HG03342 (cell line): Measurements from ENCODE around the gene FCAR.
"Not testable (repeated sequence)": the region's sequence is repeated elsewhere in the genome, so short reads cannot be mapped to it uniquely, and the experiment has no call there.

Experiments
- ATAC-seq: cut with Tn5 transposase; IDR thresholded peaks from one replicate; pipeline ENCODE4 v1.9.1; 2021; ENCODE audit warnings: mild to moderate bottlenecking, moderate library complexity; ENCODE audit not compliant: unreplicated experiment

Gene FCAR

DNA sequence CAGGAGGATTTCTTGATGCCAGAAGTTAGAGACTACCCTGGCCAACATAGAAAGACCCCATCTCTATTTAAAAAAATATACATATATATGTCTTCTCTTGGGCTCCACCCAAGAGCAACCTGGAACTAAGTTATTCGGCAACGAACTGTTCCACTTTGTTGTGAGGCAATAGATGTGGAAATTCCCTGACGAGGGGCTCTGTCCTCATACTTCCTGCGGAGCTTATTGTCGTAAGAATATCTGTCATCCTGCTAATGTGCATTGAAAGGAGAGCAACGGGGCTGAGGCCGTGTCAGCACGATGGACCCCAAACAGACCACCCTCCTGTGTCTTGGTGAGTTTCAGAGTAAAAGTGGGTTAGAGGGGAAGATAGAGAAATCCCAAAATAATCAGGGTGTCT lies at the start of gene FCAR:
Gene FCAR, plus strand, starts transcription at position 246 of the 400 bp plus-strand sequence. Its CDS starts 55 bp downstream, at position 301.
- no peak for ATAC-seq

DNA sequence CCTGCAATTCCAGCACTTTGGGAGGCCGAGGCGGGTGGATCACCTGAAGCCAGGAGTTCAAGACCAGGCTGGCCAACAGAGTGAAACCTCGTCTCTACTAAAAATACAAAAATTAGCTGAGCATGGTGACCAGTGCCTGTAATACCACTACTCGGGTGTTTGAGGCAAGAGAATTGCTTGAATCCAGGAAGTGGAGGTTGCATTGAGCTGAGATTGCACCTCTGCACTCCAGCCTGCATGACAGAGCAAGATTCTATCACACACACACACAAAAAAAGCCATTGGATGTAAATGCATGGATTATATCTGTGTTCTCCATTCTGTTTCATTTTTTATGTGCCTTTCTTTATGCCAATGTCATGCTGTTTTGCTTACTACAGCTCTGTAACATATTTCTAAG lies 49.6 kb upstream of the FCAR start:
- ATAC-seq = not testable (repeated sequence)

DNA sequence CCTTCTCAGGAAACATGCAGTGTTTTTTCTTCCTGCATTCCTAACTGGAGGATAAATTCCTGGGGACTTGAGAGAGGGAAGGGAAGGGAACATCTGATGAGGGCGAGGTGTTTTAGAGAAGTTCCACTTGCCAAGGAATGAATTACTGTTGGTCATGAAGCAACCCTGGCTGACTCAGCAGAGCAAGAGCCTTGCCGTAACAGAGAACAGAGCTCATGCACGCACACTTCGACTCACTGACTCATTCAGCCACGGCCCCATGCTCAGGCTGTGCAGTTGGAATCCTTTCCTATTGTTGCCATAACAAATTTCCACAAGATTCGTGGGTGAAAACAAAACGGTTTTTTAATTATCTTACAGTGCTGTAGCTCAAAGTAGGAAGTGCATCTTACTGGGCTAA lies 48.7 kb upstream of the FCAR start:
- not testable (repeated sequence) for ATAC-seq

DNA sequence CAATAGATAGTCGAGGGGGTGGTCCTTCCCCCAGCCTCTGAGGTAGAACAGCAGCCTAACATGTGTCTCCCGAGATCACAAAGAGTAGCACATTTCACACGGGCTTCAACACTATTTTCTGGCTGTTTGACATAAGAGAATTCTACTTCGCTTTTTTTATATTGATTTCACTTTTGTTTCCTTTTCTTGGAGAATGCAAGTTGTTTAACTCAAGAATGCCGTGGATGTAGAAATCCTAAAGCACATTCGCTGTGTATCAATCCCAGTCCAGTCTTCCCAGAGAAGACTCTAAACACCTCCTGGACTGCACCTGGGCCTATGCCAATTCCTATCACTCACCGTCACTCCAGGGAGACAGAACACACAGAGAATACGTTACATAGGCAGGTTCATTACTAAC lies 46.0 kb upstream of the FCAR start:
- ATAC-seq = not testable (repeated sequence)

DNA sequence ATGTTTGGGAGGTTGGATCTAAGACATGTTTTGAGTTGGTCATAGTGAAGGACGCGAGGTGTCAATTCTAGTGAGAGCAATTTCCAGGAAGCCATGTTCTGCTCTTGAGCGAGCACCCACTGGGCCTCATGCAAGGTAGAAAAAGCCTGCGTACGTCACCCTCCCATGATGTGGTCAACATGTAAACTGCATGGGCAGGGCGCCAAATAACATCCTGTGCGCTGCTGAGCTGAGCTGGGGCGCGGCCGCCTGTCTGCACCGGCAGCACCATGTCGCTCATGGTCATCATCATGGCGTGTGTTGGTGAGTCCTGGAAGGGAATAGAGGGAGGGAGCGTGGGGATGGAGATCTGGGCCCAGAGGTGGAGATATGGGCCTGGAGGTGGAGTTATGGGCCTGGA lies 41.5 kb upstream of the FCAR start, which contains the start of gene KIR2DS4:
Gene KIR2DS4, plus strand, starts transcription at position 181 of the 400 bp plus-strand sequence.
- ATAC-seq = not testable (repeated sequence)

DNA sequence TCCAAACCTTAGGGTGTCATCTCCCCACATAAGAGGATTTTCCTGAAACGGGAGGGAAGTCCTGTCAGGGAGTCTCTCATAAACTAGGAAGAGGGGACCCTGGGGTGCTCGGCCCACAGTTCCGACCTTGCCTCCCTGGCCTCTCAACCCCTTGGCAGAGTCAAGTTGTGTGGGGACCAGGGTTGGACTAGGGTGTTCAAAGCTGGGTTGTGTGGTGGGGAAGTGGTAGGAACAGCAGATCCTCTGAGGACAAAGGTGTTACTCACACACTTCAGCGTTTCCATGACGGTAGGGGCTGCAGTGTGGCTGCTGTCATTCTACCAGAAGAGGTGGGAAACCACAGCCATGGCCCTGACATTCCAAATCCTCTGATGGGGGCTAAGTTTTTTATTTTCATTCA lies 38.9 kb upstream of the FCAR start:
- not testable (repeated sequence) for ATAC-seq

DNA sequence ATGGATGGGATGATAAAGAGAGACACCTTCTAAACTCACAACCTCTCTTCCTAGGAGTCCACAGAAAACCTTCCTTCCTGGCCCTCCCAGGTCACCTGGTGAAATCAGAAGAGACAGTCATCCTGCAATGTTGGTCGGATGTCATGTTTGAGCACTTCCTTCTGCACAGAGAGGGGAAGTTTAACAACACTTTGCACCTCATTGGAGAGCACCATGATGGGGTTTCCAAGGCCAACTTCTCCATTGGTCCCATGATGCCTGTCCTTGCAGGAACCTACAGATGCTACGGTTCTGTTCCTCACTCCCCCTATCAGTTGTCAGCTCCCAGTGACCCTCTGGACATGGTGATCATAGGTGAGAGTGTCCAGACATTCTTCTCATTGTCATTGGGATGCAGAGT lies 36.5 kb upstream of the FCAR start:
- ATAC-seq = not testable (repeated sequence)

DNA sequence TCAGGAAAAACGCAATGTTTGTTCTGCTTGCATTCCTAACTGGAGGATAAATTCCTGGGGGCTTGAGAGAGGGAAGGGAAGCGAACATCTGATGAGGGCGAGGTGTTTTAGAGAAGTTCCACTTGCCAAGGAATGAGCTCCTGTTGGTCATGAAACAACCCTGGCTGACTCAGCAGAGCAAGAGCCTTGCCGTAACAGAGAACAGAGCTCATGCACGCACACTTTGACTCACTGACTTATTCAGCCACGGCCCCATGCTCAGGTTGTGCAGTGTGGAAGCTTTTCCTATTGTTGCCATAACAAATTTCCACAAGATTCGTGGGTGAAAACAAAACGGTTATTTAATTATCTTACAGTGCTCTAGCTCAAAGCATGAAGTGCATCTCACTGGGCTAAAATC lies 30.9 kb upstream of the FCAR start:
- ATAC-seq = not testable (repeated sequence)

DNA sequence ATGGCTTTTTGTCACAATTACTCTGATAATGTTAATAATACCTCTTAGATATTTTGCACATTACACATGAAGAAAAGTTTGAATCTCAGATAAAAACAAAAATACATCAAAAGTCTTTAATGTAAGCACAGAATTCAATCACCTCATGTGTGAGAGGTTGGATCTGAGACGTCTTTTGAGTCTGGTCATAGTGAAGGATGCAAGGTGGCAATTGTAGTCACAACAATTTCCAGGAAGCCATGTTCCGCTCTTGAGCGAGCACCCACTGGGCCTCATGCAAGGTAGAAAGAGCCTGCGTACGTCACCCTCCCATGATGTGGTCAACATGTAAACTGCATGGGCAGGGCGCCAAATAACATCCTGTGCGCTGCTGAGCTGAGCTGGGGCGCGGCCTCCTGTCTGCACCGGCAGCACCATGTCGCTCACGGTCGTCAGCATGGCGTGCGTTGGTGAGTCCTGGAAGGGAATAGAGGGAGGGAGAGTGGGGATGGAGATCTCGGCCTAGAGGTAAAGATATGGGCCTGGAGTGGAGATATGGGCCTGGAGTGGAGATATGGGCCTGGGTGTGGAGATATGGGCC lies 23.9 kb upstream of the FCAR start, which contains the start of gene KIR3DL2:
Gene KIR3DL2, plus strand, starts transcription at position 383 of the 580 bp plus-strand sequence. Its CDS starts 33 bp downstream, at position 416.
- ATAC-seq = not testable (repeated sequence)

DNA sequence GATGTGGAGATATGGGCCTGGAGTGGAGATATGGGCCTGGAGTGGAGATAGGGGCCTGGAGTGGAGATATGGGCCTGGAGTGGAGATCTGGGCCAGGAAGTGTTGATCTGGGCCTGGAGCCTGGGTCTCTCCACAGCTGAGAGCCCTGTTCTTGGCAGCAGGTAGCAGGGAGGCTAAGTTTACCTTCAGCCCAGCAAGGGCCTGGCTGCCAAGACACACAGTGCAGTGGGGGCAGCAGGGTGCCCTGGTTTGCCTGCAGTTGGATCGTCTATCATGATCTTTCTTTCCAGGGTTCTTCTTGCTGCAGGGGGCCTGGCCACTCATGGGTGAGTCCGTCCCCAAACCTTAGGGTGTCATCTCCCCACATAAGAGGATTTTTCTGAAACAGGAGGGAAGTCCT lies 23.1 kb upstream of the FCAR start:
- no peak for ATAC-seq

DNA sequence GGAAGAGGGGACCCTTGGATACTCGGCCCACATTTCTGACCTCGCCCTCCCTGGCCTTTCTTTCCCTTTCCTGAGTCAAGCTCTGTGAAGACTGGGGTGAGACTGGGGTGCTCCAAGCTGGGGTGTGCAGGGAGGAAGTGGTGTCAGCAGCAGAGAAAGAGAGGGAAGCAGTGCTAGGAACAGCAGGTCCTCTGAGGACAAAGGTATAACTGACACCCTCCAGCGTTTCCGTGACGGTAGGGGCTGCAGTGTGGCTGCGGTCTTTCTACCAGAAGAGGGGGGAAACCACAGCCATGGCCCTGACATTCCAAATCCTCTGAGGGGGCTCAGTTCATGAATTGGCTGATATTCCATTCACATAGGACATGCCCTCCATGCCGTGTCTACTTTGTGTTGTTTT lies 22.7 kb upstream of the FCAR start:
- ATAC-seq = no peak

DNA sequence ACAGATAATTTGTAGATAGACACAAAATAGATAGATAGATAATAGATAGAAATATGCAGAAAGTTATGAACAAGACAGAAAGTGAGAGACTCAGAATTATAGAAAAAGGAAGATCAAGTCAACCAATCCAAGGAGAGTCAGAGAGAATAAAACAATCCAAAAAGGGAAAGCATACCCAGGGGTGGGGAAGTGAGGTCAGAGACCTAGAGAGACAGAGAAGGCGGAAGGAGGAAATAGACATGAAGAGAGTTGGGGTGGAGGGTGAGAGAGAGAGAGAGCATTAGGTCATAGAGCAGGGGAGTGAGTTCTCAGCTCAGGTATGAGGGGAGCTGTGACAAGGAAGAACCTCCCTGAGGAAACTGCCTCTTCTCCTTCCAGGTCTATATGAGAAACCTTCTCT lies 18.8 kb upstream of the FCAR start:
- ATAC-seq = not testable (repeated sequence)

DNA sequence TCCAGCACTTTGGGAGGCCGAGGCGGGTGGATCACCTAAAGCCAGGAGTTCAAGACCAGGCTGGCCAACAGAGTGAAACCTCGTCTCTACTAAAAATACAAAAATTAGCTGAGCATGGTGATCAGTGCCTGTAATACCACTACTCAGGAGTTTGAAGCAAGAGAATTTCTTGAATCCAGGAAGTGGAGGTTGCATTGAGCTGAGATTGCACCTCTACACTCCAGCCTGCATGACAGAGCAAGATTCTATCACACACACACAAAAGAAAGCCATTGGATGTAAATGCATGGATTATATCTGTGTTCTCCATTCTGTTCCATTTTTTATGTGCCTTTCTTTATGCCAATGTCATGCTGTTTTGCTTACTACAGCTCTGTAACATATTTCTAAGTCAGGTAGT lies 15.6 kb upstream of the FCAR start:
- not testable (repeated sequence) for ATAC-seq

DNA sequence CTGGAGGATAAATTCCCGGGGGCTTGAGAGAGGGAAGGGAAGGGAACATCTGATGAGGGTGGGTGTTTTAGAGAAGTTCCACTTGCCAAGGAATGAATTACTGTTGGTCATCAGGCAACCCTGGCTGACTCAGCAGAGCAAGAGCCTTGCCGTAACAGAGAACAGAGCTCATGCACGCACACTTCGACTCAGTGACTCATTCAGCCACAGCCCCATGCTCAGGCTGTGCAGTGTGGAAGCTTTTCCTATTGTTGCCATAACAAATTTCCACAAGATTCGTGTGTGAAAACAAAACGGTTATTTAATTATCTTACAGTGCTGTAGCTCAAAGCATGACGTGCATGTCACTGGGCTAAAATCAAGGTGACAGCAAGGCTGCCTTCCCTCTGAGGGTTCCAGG lies 14.6 kb upstream of the FCAR start:
- not testable (repeated sequence) for ATAC-seq

DNA sequence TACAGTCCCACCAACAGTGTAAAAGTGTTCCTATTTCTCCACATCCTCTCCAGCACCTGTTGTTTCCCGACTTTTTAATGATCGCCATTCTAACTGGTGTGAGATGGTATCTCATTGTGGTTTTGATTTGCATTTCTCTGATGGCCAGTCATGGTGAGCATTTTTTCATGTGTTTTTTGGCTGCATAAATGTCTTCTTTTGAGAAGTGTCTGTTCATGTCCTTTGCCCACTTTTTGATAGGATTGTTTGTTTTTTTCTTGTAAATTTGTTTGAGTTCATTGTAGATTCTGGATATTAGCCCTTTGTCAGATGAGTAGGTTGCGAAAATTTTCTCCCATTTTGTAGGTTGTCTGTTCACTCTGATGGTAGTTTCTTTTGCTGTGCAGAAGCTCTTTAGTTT lies 10.6 kb upstream of the FCAR start:
- ATAC-seq = not testable (repeated sequence)

DNA sequence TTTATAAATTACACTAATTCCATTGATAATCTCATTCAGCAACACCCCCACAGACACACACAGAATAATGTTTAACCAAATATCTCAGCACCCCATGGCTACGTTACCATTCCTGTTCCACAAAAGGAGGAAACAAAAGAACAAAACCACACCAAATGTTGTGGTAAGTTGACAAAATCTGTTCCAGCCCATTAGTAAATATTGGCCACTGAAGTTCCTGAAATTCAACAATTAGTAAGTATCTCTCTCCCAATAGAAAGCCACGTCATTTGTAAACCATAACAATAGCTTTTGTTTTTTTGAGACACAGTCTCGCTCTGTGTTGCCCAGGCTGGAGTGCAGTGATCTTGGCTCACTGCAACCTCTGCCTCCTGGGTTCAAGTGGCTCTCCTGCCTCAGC lies 2.3 kb upstream of the FCAR start:
- no peak for ATAC-seq

DNA sequence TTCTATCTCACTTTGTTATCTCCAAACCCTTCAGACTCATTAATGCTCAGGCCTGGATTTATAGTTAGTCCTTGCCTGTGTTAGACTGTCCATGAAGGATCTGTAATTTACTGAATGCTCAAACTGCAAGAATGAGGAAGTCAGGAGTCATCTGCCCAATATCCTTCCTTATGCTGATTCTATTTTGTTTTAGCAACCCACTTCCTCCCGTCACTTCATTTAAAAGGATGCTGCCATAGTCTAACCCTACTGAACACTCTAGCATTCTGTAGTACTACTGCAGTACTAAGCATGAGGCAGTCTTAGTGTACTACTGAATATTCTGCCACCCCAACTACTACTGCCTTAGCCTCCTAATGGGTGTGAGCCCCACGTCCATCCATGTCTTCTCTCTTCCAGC lies 1.5 kb downstream of the FCAR start:
- ATAC-seq = no peak

DNA sequence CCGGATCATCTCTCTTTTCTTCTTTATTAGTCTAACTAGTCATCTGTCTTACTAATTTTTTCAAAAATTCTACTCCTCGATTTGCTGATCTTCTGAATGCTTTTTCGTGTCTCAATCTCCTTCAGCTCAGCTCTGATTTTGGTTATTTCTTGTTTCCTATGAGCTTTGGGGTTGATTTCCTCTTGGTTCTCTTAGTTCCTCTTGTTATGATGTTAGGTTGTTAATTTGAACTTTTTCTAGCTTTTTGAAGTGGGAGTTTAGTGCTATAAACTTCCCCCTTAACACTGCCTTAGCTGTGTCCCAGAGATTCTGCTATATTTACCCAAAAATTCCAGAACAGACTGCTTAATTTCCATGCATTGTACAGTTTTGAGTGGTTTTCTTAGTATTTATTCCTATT lies 3.4 kb downstream of the FCAR start:
- no peak for ATAC-seq

DNA sequence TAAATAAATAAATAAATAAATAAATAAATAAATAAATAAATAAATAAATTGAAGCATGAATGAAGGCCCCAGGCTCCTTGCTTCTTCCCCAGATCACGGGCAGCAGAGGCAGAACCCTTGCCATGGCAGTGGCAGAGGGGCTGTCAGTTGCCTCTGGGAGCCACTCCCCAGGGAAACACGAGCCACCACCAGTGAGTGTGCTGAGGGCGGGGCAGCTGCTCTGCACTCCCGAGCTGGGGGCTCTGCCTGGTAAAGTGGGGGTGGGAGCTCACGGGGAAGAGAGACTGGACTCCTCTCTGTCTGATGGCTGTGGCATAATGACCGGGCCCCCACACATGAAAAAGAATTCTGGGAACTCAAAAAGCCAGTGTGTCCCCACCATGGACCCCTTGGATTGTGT lies 7.8 kb downstream of the FCAR start:
- no peak for ATAC-seq

DNA sequence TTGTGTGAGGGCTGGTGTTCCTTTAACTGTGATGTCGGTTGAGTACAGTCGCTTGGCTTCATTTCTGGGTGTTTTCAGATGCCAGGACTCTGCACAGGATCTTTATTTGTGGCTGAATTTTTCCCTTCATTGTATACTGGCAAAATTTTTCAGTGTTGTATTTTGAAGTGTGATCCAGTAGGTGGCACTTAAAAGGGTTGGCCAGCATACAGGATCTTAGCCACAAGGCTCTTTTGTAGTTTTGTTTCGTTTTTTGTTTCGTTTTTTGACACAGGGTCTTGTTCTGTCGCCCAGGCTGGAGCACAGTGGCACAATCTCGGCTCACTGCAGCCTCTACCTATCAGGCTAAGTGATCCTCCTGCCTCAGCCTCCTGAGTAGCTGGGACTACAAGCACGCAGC lies 8.7 kb downstream of the FCAR start:
- ATAC-seq = no peak

DNA sequence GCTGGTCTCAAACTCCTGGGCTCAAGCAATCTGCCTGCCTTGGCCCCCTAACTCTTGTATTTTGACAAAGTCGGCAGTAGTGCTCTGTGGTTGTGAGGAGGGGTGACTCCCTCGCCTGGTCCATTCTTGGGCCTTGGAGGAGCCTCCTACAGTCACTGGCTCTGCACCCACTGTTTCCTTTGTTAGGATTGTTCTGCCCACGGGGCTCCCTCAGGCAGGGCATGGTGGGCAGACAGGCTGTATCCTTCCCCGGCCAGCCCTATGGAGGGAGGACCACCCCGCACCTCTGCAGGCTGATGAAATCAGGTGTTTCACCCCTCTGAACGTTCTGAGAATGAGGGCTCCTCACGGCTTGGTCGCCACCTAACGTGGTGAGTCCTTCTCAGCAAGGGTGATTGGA lies 9.2 kb downstream of the FCAR start:
- ATAC-seq = no peak

DNA sequence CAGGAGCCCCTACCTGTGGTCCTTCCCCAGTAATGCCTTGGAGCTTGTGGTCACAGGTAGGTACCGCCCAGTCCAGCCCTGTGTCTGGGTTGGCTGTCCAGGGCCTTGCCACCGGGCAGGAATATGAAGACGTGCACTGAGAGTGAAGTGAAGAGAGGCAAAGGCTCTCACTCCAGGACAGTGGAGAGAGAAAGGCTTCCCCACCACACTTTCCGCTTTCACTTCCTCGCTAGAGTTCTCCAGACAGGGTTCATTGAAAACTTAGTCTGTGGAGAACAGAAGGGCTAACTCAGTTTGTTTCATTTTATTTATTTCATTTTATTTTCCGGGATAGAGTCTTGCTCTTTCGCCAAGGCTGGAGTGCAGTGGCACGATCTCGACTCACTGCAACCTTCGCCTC lies 14.2 kb downstream of the FCAR start:
- ATAC-seq = no peak

DNA sequence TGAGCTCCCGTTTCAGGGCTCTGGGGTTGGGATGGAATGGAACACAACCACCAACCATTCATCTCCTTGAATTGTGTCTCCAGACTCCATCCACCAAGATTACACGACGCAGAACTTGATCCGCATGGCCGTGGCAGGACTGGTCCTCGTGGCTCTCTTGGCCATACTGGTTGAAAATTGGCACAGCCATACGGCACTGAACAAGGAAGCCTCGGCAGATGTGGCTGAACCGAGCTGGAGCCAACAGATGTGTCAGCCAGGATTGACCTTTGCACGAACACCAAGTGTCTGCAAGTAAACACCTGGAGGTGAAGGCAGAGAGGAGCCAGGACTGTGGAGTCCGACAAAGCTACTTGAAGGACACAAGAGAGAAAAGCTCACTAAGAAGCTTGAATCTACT lies 15.5 kb downstream of the FCAR start:
- ATAC-seq = no peak
